Activated CD8-positive, alpha-beta T cell treated with anti-CD3 and anti-CD28 coated beads for 36 hours (primary cell): ENCODE results near the gene DRAXIN. TPM values are rescaled to one million over a fixed set of nuclear protein-coding genes. Genes with fewer than 3 reads are reported as not detected.

ENCODE experiments used
- ATAC-seq: fragments of 200-7000 bp; cut with Tn5 transposase; one replicate; pipeline ENCODE4 v1.10.0; 2021; ENCODE audit warnings: mild to moderate bottlenecking, moderate library complexity
- CTCF ChIA-PET: fragments of 350-600 bp; sonication (Branson Sonifier 250); formaldehyde crosslinking; loops from one replicate; lab custom pipeline; 2021; ENCODE audit warnings: antibody characterized with exemption; lab: Charles Lee
- POLR2A ChIA-PET: fragments of 350-600 bp; sonication (Branson Sonifier 250); formaldehyde crosslinking; loops from one replicate; lab custom pipeline; 2021; ENCODE audit warnings: antibody characterized with exemption; lab: Charles Lee
- DNase-seq: peaks from one replicate; pipeline ENCODE4 v3.0.0-alpha.2; 2020
- H3K27ac Mint-ChIP-seq: one replicate; pipeline ENCODE4 v1.8.0; 2021; ENCODE audit warnings: mild to moderate bottlenecking, mixed read lengths
- H3K27me3 Mint-ChIP-seq: one replicate; pipeline ENCODE4 v1.8.0; 2021; ENCODE audit warnings: mixed read lengths
- H3K36me3 Mint-ChIP-seq: one replicate; pipeline ENCODE4 v1.8.0; 2021; ENCODE audit warnings: low read depth, mixed read lengths
- H3K4me1 Mint-ChIP-seq: one replicate; pipeline ENCODE4 v1.8.0; 2021; ENCODE audit warnings: low read depth, mixed read lengths
- H3K4me3 Mint-ChIP-seq: one replicate; pipeline ENCODE4 v1.8.0; 2021; ENCODE audit warnings: mild to moderate bottlenecking, moderate library complexity, mixed read lengths
- H3K9me3 Mint-ChIP-seq: one replicate; pipeline ENCODE4 v1.8.0; 2021; ENCODE audit warnings: mixed read lengths
- CTCF ChIP-seq: fragments of 200-600 bp; IDR thresholded peaks from one replicate; pipeline ENCODE4 v1.8.0; 2022; ENCODE audit warnings: antibody characterized with exemption, mild to moderate bottlenecking
- intact Hi-C: fragments of 100-400 bp; cut with micrococcal nuclease; formaldehyde crosslinking; loops from one replicate; pipeline ENCODE4 v1.10.0; 2022
- total RNA-seq, 2 experiments: library from RNA; stranded (reverse); gene quantifications; one replicate each; pipeline ENCODE4 v1.2.3, GENCODE V29; 2021

DRAXIN gene
- total RNA-seq, 2 experiments from 2014 or later = 0.18 to 0.20 TPM

GRCh38 chr1:11670747-11671146, 20.8 kb upstream of the DRAXIN start:
- Mint-ChIP-seq H3K9me3 (no peaks in the 10 kb centered on the region), H3K36me3 (peaks cover 15% of the 10 kb centered on the region), H3K4me1 (no peaks in the 10 kb centered on the region), H3K27ac (no peak overlapping the region), H3K27me3 (no peaks in the 10 kb centered on the region), H3K4me3 (no peak overlapping the region)
- DNase-seq (no peak), ATAC-seq (no peak)
- ChIA-PET CTCF (no interaction called here), POLR2A (interaction anchor here (1.2 to 2.0 kb wide), 3 partner anchors 10 to 239 kb away, joined by 3 to 8 read pairs (median 3); no protein-coding TSS in a partner anchor)
- no peak for TF ChIP-seq CTCF
- intact Hi-C loops = no loop called here

GRCh38 chr1:11671205-11671543, 20.3 kb upstream of the DRAXIN start:
- no peak for TF ChIP-seq CTCF
- Mint-ChIP-seq H3K4me3 (no peak overlapping the region), H3K27me3 (no peaks in the 10 kb centered on the region), H3K36me3 (peaks cover 16% of the 10 kb centered on the region), H3K4me1 (no peaks in the 10 kb centered on the region), H3K27ac (no peak overlapping the region), H3K9me3 (no peaks in the 10 kb centered on the region)
- intact Hi-C loops = no loop called here
- DNase-seq (no peak), ATAC-seq (no peak)
- ChIA-PET CTCF (no interaction called here), POLR2A (interaction anchor here (1.1 to 2.0 kb wide), 4 partner anchors 9 to 239 kb away, joined by 3 to 8 read pairs (median 3); no protein-coding TSS in a partner anchor)

GRCh38 chr1:11671544-11672286, 19.8 kb upstream of the DRAXIN start:
- H3K36me3 Mint-ChIP-seq = peaks cover 16% of the 10 kb centered on the region
- H3K27me3 Mint-ChIP-seq = no peaks in the 10 kb centered on the region

GRCh38 chr1:11673089-11673769, 18.3 kb upstream of the DRAXIN start:
- no peak for TF ChIP-seq CTCF

More at GRCh38 chr1:11671544-11672286, 19.8 kb upstream of the DRAXIN start:
- intact Hi-C loops = no loop called here
- no peak for TF ChIP-seq CTCF
- DNase-seq (no peak), ATAC-seq (no peak)
- Mint-ChIP-seq H3K4me3 (no peak overlapping the region), H3K4me1 (no peaks in the 10 kb centered on the region), H3K9me3 (no peaks in the 10 kb centered on the region), H3K27ac (no peak overlapping the region)
- ChIA-PET POLR2A (interaction anchor here (1.1 to 2.0 kb wide), 5 partner anchors 9 to 238 kb away, joined by 3 to 8 read pairs (median 3); no protein-coding TSS in a partner anchor), CTCF (interaction anchor here (2.2 kb wide), 1 partner anchor 11 kb away, joined by 6 read pairs; no protein-coding TSS in a partner anchor)

More at GRCh38 chr1:11673089-11673769, 18.3 kb upstream of the DRAXIN start:
- POLR2A ChIA-PET = interaction anchor here (1.0 to 2.0 kb wide), 5 partner anchors 9 to 235 kb away, joined by 3 to 14 read pairs (median 3); partner anchors contain the start of gene FBXO6
- Mint-ChIP-seq H3K36me3 (peaks cover 16% of the 10 kb centered on the region), H3K4me3 (no peak overlapping the region), H3K4me1 (no peaks in the 10 kb centered on the region), H3K27me3 (no peaks in the 10 kb centered on the region), H3K27ac (no peak overlapping the region), H3K9me3 (no peaks in the 10 kb centered on the region)
- DNase-seq (no peak), ATAC-seq (no peak)
- CTCF ChIA-PET = interaction anchor here (0.8 to 2.2 kb wide), 4 partner anchors 8 to 46 kb away, joined by 3 to 6 read pairs (median 4); partner anchors contain the start of gene FBXO6
- intact Hi-C loops = no loop called here
